ENCODE data around the gene IFT57. TPM values are rescaled to one million over a fixed set of nuclear protein-coding genes. Genes with fewer than 3 reads are reported as not detected.

Gene IFT57
- total and polyA plus RNA-seq, 9 of the 15 experiments (the other 6 are each of a cell fraction or from before 2014, with no cell fraction given) = 1.5 to 20.1 (median 9.9) TPM

GRCh38 chr3:108122276-108122675 lies 99.9 kb downstream of the IFT57 start:
- intact Hi-C loops (cut with micrococcal nuclease) (no loop called here), in situ Hi-C loops (cut with MboI) (no loop called here)
- H2AFZ ChIP-seq (ENCODE audit: low read depth, low read length) = no peak overlapping the region
- ChIA-PET CTCF (ENCODE audit: low intra/inter-chr PET ratio) (no interaction called here), POLR2A (interaction anchor here (1.5 kb wide), 1 partner anchor 18 kb away, joined by 4 read pairs; no protein-coding TSS in a partner anchor)
- TF ChIP-seq SIN3B (IDR thresholded peaks at IDR 0.05; ENCODE audit: low read depth) (no peak), HMGN3 (IDR thresholded peaks at IDR 0.05; ENCODE audit: borderline replicate concordance, extremely low read depth, insufficient read length, low read depth, low read length) (no peak), DDX20 (tag; IDR thresholded peaks at IDR 0.05; ENCODE audit: low read depth) (no peak), NCOA4 (IDR thresholded peaks at IDR 0.05; ENCODE audit: partially characterized antibody) (no peak)
- no peak overlapping the region for H3K27ac ChIP-seq (ENCODE audit: extremely low read depth, low read depth, low read length)
- DNase-seq (ENCODE audit: extremely low read depth in 1 of 4, low spot score in 3 of 4) (no peak), ATAC-seq (no peak), FAIRE-seq (no peak)
- no peaks in the 10 kb centered on the region for H3K79me2 ChIP-seq (ENCODE audit: control insufficient read depth, insufficient read depth, low read length)
- no peaks in the 10 kb centered on the region for H3K9me3 ChIP-seq (replicated peaks; ENCODE audit: control insufficient read depth, insufficient read depth, low read depth, low read length)
- H3K9ac ChIP-seq (ENCODE audit: insufficient read depth in 1 of 2, low read depth in 2 of 2, low read length in 2 of 2) = no peak overlapping the region
- no peaks in the 10 kb centered on the region for H3K36me3 ChIP-seq (ENCODE audit: control insufficient read depth, insufficient read depth, low read length)
- H3K9me1 ChIP-seq (ENCODE audit: control insufficient read depth, insufficient read depth, low read length) = no peaks in the 10 kb centered on the region
- H3K4me3 ChIP-seq = no peak overlapping the region
- H3K27me3 ChIP-seq (ENCODE audit: control insufficient read depth in 2 of 2, insufficient read depth in 2 of 2, low read length in 2 of 2) = no peaks in the 10 kb centered on the region
- H3K4me1 ChIP-seq (replicated peaks in 1 of 2; ENCODE audit: control insufficient read depth in 2 of 2, insufficient read depth in 2 of 2, low read length in 2 of 2) = peaks cover 11 to 40% of the 10 kb centered on the region in 2 experiments; a peak in 4 of 5 replicates
- 46% methylated on average over 3 of the region's 3 CpGs for WGBS (ENCODE audit: insufficient coverage, low coverage, missing lambda C conversion rate)
- H4K20me1 ChIP-seq (replicated peaks; ENCODE audit: control insufficient read depth, insufficient read depth, low read length) = no peaks in the 10 kb centered on the region
- no TSS peak for BruUV-seq (replicated peaks)
- H3K4me2 ChIP-seq (ENCODE audit: insufficient read depth, low read length) = no peak overlapping the region

GRCh38 chr3:108119398-108120104 lies 102.7 kb downstream of the IFT57 start:
- DNase-seq (ENCODE audit: extremely low read depth in 1 of 4, low spot score in 3 of 4) = no peak
- Histone ChIP-seq H3K79me2 (ENCODE audit: control insufficient read depth, insufficient read depth, low read length) (no peaks in the 10 kb centered on the region), H2AFZ (ENCODE audit: low read depth, low read length) (no peak overlapping the region), H3K27ac (ENCODE audit: extremely low read depth, low read depth, low read length) (no peak overlapping the region), H3K9ac (ENCODE audit: insufficient read depth in 1 of 2, low read depth in 2 of 2, low read length in 2 of 2) (no peak overlapping the region), H3K9me1 (ENCODE audit: control insufficient read depth, insufficient read depth, low read length) (no peaks in the 10 kb centered on the region), H3K4me2 (ENCODE audit: insufficient read depth, low read length) (no peak overlapping the region), H3K4me1 (replicated peaks in 1 of 2; ENCODE audit: control insufficient read depth in 2 of 2, insufficient read depth in 2 of 2, low read length in 2 of 2) (peaks cover 5 to 36% of the 10 kb centered on the region in 2 experiments; a peak in 4 of 5 replicates), H3K9me3 (replicated peaks; ENCODE audit: control insufficient read depth, insufficient read depth, low read depth, low read length) (no peaks in the 10 kb centered on the region), H3K4me3 (no peak overlapping the region), H4K20me1 (replicated peaks; ENCODE audit: control insufficient read depth, insufficient read depth, low read length) (no peaks in the 10 kb centered on the region), H3K36me3 (ENCODE audit: control insufficient read depth, insufficient read depth, low read length) (no peaks in the 10 kb centered on the region), H3K27me3 (ENCODE audit: control insufficient read depth in 2 of 2, insufficient read depth in 2 of 2, low read length in 2 of 2) (no peaks in the 10 kb centered on the region)
- FAIRE-seq = no peak
- 84% methylated on average over 3 of the region's 3 CpGs for WGBS (ENCODE audit: insufficient coverage, low coverage, missing lambda C conversion rate)
- ChIA-PET CTCF (ENCODE audit: low intra/inter-chr PET ratio) (no interaction called here), POLR2A (no interaction called here)
- intact Hi-C loops (cut with micrococcal nuclease) (no loop called here), in situ Hi-C loops (cut with MboI) (no loop called here)
- no TSS peak for BruUV-seq (replicated peaks)
- TF ChIP-seq, protein P1, sequence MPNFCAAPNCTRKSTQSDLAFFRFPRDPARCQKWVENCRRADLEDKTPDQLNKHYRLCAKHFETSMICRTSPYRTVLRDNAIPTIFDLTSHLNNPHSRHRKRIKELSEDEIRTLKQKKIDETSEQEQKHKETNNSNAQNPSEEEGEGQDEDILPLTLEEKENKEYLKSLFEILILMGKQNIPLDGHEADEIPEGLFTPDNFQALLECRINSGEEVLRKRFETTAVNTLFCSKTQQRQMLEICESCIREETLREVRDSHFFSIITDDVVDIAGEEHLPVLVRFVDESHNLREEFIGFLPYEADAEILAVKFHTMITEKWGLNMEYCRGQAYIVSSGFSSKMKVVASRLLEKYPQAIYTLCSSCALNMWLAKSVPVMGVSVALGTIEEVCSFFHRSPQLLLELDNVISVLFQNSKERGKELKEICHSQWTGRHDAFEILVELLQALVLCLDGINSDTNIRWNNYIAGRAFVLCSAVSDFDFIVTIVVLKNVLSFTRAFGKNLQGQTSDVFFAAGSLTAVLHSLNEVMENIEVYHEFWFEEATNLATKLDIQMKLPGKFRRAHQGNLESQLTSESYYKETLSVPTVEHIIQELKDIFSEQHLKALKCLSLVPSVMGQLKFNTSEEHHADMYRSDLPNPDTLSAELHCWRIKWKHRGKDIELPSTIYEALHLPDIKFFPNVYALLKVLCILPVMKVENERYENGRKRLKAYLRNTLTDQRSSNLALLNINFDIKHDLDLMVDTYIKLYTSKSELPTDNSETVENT (CRISPR knock-in tag; IDR thresholded peaks at IDR 0.05) = no peak
- TF ChIP-seq FUS (optimal IDR thresholded peaks at IDR 0.05; ENCODE audit: low read depth, low read length) = no peak
- 0 out of 2 replicates have a peak, but pooled peaks have one; percentile 5 for TF ChIP-seq CBFA2T3 (IDR thresholded peaks at IDR 0.05)
- TF ChIP-seq, protein P2, sequence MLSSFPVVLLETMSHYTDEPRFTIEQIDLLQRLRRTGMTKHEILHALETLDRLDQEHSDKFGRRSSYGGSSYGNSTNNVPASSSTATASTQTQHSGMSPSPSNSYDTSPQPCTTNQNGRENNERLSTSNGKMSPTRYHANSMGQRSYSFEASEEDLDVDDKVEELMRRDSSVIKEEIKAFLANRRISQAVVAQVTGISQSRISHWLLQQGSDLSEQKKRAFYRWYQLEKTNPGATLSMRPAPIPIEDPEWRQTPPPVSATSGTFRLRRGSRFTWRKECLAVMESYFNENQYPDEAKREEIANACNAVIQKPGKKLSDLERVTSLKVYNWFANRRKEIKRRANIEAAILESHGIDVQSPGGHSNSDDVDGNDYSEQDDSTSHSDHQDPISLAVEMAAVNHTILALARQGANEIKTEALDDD (IDR thresholded peaks at IDR 0.05) = peak; percentile 33; the same call in 1 of the 2 replicates
- peak; percentile 58 for TF ChIP-seq RBM25 (IDR thresholded peaks at IDR 0.05; ENCODE audit: low read depth, low read length, severe bottlenecking)
- peak; percentile 91 for TF ChIP-seq ZNF146 (CRISPR knock-in tag; IDR thresholded peaks at IDR 0.05; ENCODE audit: unreplicated experiment)
- no peak for ATAC-seq
